Psoas muscle (tissue), 8 donors: Measurements from ENCODE around the gene MALRD1. TPM values are rescaled to one million over a fixed set of nuclear protein-coding genes. Genes with fewer than 3 reads are reported as not detected.
A peak's percentile ranks its signal among the peaks of the same experiment; 100 is the strongest.

Experiments
- ATAC-seq, 4 donors: fragments of 200-7000 bp; cut with Tn5 transposase; one replicate each; pipeline ENCODE4 v1.9.1; 2020; ENCODE audit warnings: moderate library complexity in 3 of 4, mild to moderate bottlenecking in 2 of 4
- DNase-seq, 2 donors: peaks; one replicate each; pipeline ENCODE4 v3.0.0-alpha.2; 2020
- H3K27ac ChIP-seq: fragments of 200-600 bp; one replicate; pipeline ENCODE4 v1.8.0; 2022
- H3K27me3 ChIP-seq, 3 donors: fragments of 200-600 bp in 1 of 3; one replicate each; pipeline versions ENCODE4 v1.6.1 to v1.8.0; 2013 to 2022; ENCODE audit warnings: low read length in 2 of 3, mild to moderate bottlenecking in 2 of 3, moderate library complexity in 1 of 3; ENCODE audit not compliant: insufficient read depth in 3 of 3
- H3K36me3 ChIP-seq, 2 donors: fragments of 200-600 bp in 1 of 2; one replicate each; pipeline versions ENCODE4 v1.6.1 to v1.8.0; 2013 to 2022; ENCODE audit warnings: low read depth in 1 of 2, mild to moderate bottlenecking in 1 of 2, moderate library complexity in 1 of 2; ENCODE audit not compliant: insufficient read depth in 1 of 2
- H3K4me1 ChIP-seq: fragments of 200-600 bp; one replicate; pipeline ENCODE4 v1.8.0; 2022
- H3K4me3 ChIP-seq: fragments of 200-600 bp; one replicate; pipeline ENCODE4 v1.8.0; 2022; ENCODE audit warnings: mild to moderate bottlenecking
- H3K9me3 ChIP-seq: fragments of 200-600 bp; one replicate; pipeline ENCODE4 v1.8.0; 2022
- WGBS, 3 donors: extraction: QIAGEN DNeasy Blood & Tissue Kit; methylation state at CpG; one replicate each; pipeline versions ENCODE4 v1.1.6 to v1.1.7; 2013; 5-methylcytosine and 5-hydroxymethylcytosine counted together
- intact Hi-C, 2 donors: fragments of 100-400 bp; cut with DNase I; formaldehyde crosslinking; loops; one replicate each; pipeline versions ENCODE4 v1.11.0 to v1.14.2; 2022
- polyA plus RNA-seq, 3 donors: library from polyadenylated mRNA; stranded (reverse); fragments of 200-250 nt; gene quantifications; one replicate each; pipeline ENCODE4 v1.2.3, GENCODE V29; 2013
- total RNA-seq, 4 donors: library from RNA; stranded (reverse); fragmentation: NEBNext Ultra II Directional in 2 of 4; extraction: Animal tissue kit (Norgen Biotek cat#: 25700) in 2 of 4; gene quantifications; one replicate each; pipeline versions ENCODE4 v1.2.1 to v1.2.4, GENCODE V29; 2021 to 2023
- TF ChIP-seq, protein P1 (sequence below): fragments of 200-600 bp; IDR thresholded peaks from one replicate; pipeline ENCODE4 v1.8.0; 2022; ENCODE audit warnings: antibody characterized with exemption
- donor health status: healthy with polysubstance abuse.
- donor health status: DM: no; HTN: no; CAD: no; lungs with moderate emphysema.
- donor health status: Bipolar disorder and iron deficiency.
- donor health status: healthy.
- donor health status: DM: yes; HTN: yes; CAD: no.
- donor health status: DM: no; HTN: no; CAD: no.
- donor health status: DM: no; HTN: no; CAD: no.
- donor health status: DM: yes; HTN: yes; CAD: no.

MALRD1 gene
- total and polyA plus RNA-seq, 7 donors: 0.12 to 0.39 (median 0.27) TPM; not detected in 3

DNA sequence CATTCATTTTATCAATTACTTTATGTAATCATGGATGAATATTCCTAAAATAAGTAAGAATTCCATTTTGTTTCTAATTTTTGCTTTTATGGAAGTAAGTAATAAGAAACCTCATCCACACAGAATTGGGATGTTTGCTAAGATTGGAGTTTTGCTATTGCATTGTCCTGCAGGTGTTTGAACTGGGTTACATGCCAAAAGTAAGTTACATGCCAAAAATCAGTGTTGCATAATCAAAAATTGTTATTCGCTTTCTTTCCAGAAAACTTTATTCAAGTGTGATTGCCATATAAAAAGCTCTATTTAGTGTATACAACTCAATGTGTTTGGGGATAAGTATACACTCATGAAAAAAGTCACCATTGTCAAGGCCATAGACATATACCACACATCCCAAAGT, 420.9 kb downstream of the MALRD1 start:
- H3K4me1 ChIP-seq: no peaks in the 10 kb centered on the region
- ATAC-seq (no peak), DNase-seq (no peak)
- intact Hi-C loops: no loop called here
- no peaks in the 10 kb centered on the region for H3K36me3 ChIP-seq
- H3K27me3 ChIP-seq: no peaks in the 10 kb centered on the region
- no peak overlapping the region for H3K27ac ChIP-seq
- WGBS, 3 donors: 0 to 52% (median 48%) methylated on average over 1 of the region's 1 CpG
- TF ChIP-seq, protein P1, sequence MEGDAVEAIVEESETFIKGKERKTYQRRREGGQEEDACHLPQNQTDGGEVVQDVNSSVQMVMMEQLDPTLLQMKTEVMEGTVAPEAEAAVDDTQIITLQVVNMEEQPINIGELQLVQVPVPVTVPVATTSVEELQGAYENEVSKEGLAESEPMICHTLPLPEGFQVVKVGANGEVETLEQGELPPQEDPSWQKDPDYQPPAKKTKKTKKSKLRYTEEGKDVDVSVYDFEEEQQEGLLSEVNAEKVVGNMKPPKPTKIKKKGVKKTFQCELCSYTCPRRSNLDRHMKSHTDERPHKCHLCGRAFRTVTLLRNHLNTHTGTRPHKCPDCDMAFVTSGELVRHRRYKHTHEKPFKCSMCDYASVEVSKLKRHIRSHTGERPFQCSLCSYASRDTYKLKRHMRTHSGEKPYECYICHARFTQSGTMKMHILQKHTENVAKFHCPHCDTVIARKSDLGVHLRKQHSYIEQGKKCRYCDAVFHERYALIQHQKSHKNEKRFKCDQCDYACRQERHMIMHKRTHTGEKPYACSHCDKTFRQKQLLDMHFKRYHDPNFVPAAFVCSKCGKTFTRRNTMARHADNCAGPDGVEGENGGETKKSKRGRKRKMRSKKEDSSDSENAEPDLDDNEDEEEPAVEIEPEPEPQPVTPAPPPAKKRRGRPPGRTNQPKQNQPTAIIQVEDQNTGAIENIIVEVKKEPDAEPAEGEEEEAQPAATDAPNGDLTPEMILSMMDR: no peak
- no peak overlapping the region for H3K4me3 ChIP-seq
- H3K9me3 ChIP-seq: no peaks in the 10 kb centered on the region

DNA sequence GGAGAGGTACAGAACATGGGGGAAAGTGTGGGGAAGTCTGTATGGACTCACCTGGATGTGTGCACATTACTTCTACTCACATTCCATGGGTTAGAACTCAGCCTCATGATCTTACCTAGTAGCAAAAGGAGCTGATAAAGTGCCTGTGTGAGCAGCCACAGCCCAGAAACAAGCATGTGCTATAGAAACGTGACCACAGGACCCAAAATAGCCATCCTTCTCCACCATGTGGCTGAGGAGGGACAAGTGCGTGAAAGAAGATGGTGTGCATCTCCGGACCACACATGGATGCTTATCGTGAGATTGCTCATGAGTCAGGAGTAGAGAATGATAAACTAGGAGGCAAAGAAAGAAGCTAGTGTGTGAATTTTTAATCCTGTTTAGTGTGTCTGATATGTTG, 431.3 kb downstream of the MALRD1 start:
- Histone ChIP-seq H3K4me1 (no peaks in the 10 kb centered on the region), H3K9me3 (no peaks in the 10 kb centered on the region), H3K36me3 (no peaks in the 10 kb centered on the region), H3K4me3 (no peak overlapping the region), H3K27ac (no peak overlapping the region), H3K27me3 (no peaks in the 10 kb centered on the region)
- ATAC-seq (no peak), DNase-seq (no peak)
- whole genome bisulfite sequencing, 3 donors: 69 to 83% (median 70%) methylated on average over 4 of the region's 4 CpGs
- TF ChIP-seq, protein P1: no peak
- intact Hi-C loops: no loop called here

DNA sequence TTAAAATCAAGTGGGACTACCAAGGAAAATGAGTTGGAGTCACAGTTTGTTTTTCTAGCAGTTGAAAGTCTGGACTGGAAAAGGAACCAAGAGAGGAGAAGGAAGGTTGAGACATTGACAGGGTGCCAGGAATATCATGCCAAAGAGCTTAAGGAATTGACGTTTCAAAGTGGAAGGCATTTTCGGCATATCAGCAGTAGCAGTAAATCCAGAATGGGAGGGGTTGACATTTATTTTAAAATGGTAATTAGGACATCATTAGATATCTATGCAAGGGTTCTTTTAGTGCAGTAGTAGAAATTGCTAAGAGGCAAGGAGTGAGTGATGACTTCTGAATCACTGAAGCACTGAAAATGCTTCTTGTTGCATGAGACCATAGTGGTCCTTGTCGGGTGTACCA, 431.8 kb downstream of the MALRD1 start:
- intact Hi-C loops: no loop called here
- Histone ChIP-seq H3K9me3 (no peaks in the 10 kb centered on the region), H3K27ac (no peak overlapping the region), H3K4me1 (no peaks in the 10 kb centered on the region), H3K36me3 (no peaks in the 10 kb centered on the region), H3K27me3 (no peaks in the 10 kb centered on the region), H3K4me3 (no peak overlapping the region)
- TF ChIP-seq, protein P1: no peak
- WGBS, 3 donors: 41 to 55% (median 43%) methylated on average over 3 of the region's 3 CpGs
- ATAC-seq: peak in 1 of 4 donors; percentile 19
- no peak for DNase-seq

DNA sequence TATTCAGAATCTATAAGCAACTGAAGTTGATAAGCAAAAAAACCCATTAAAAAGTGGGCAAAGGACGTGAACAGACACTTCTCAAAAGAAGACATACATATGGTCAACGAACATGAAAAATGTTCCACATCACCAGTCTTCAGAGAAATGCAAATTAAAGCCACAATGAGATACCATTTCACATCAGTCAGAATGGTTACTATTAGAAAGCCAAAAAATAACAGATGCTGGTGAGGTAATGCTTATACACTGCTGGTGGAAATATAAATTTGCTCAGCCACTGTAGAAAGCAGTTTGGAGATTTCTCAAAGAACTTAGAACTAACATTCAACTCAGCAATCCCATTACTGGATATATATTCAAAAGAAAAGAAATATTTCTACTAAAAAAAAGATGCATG, 434.8 kb downstream of the MALRD1 start:
- ATAC-seq: no peak
- Histone ChIP-seq H3K4me3 (no peak overlapping the region), H3K27ac (no peak overlapping the region), H3K27me3 (no peaks in the 10 kb centered on the region), H3K36me3 (no peaks in the 10 kb centered on the region), H3K9me3 (no peaks in the 10 kb centered on the region), H3K4me1 (no peaks in the 10 kb centered on the region)
- TF ChIP-seq, protein P1: no peak
- intact Hi-C loops: no loop called here
- WGBS, 3 donors: 53 to 57% (median 55%) methylated on average over 2 of the region's 2 CpGs
- no peak for DNase-seq

DNA sequence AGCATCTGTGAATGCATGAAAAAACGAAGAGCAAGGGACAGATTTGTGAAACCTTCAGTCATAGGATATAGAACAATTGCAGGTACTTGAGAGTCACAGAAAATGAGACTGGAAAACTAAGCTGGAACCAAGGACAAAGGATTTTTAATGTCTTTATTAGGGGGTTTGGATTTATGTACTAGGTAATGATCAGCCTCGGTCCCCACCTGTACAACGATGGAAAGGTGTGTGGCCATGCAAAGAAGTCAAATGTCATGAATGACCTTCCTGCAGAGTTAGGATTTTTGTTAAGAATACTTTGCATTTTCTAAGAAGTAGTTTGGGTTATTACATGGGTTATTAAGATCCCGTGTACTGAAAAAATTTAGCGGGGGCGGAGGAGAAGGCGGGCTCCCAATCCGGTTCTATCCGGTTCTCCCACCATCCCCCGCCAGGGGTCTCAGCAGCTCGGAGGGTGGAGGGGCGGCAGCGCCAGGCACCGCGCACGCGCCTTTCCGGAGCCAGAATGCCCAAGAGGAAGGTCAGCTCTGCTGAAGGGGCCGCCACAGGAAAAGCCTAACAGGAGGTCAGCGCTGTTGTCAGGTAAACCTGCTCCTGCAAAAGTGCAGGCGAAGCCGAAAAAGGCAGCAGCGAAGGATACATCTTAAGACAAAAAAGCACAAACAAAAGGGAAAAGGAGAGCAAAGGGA, 440.1 kb downstream of the MALRD1 start:
- 24 to 30% (median 28%) methylated on average over 23 of the region's 23 CpGs for WGBS, 3 donors
- H3K9me3 ChIP-seq: no peaks in the 10 kb centered on the region
- TF ChIP-seq, protein P1: no peak
- H3K36me3 ChIP-seq: no peaks in the 10 kb centered on the region
- H3K27ac ChIP-seq: no peak overlapping the region
- peak in 1 of 4 donors; percentile 64 for ATAC-seq
- H3K4me1 ChIP-seq: no peaks in the 10 kb centered on the region
- peak; percentile 16 to 70 for DNase-seq
- no peaks in the 10 kb centered on the region for H3K27me3 ChIP-seq
- intact Hi-C loops: no loop called here
- H3K4me3 ChIP-seq: peak overlapping the region; percentile 49
